ENCODE data around the gene THSD7A.

Gene THSD7A

GRCh38 chr7:11751807-11752389, 80.1 kb downstream of the THSD7A start:
- no peak for DNase-seq (ENCODE audit: low read depth in 2 of 2)

- no peak for DNase-seq (ENCODE audit: low read depth in 2 of 2)
These were observed 80.7 kb downstream of the THSD7A start for GRCh38 chr7:11751315-11751714.

GRCh38 chr7:11750191-11750590, 81.8 kb downstream of the THSD7A start:
- DNase-seq (ENCODE audit: low read depth in 2 of 2), result no peak

GRCh38 chr7:11749629-11750028, 82.4 kb downstream of the THSD7A start:
- no peak for DNase-seq (ENCODE audit: low read depth in 2 of 2)

GRCh38 chr7:11748884-11749283, 83.1 kb downstream of the THSD7A start:
- DNase-seq (ENCODE audit: low read depth in 2 of 2), result no peak

- no peak for DNase-seq (ENCODE audit: low read depth in 2 of 2)
These were observed 84.1 kb downstream of the THSD7A start for GRCh38 chr7:11747715-11748485.

- DNase-seq (ENCODE audit: low read depth in 2 of 2), result no peak
These were observed 85.4 kb downstream of the THSD7A start for GRCh38 chr7:11746591-11746990.

GRCh38 chr7:11743548-11743947, 88.5 kb downstream of the THSD7A start:
- no peak for DNase-seq (ENCODE audit: low read depth in 2 of 2)

GRCh38 chr7:11743016-11743415, 89.0 kb downstream of the THSD7A start:
- no peak for DNase-seq (ENCODE audit: low read depth in 2 of 2)

- peak; percentile 20 to 32 for DNase-seq (ENCODE audit: low read depth in 2 of 2)
These were observed 89.5 kb downstream of the THSD7A start for GRCh38 chr7:11742496-11742895.

GRCh38 chr7:11737723-11738122, 94.3 kb downstream of the THSD7A start:
- DNase-seq (ENCODE audit: low read depth in 2 of 2), result peak; percentile 13 to 15

GRCh38 chr7:11732207-11732606, 99.8 kb downstream of the THSD7A start:
- DNase-seq (ENCODE audit: low read depth in 2 of 2), result no peak

- DNase-seq (ENCODE audit: low read depth in 2 of 2), result no peak
These were observed 101.3 kb downstream of the THSD7A start for GRCh38 chr7:11730725-11731124.

GRCh38 chr7:11727864-11728263, 104.1 kb downstream of the THSD7A start:
- peak; percentile 23 to 39 for DNase-seq (ENCODE audit: low read depth in 2 of 2)

GRCh38 chr7:11726794-11727155, 105.2 kb downstream of the THSD7A start:
- peak; percentile 92 to 93 for DNase-seq (ENCODE audit: low read depth in 2 of 2)

- peak; percentile 24 to 37 for DNase-seq (ENCODE audit: low read depth in 2 of 2)
These were observed 105.8 kb downstream of the THSD7A start for GRCh38 chr7:11726001-11726793.

GRCh38 chr7:11716185-11716584, 115.8 kb downstream of the THSD7A start:
- peak; percentile 30 to 34 for DNase-seq (ENCODE audit: low read depth in 2 of 2)

- no peak for DNase-seq (ENCODE audit: low read depth in 2 of 2)
These were observed 117.3 kb downstream of the THSD7A start for GRCh38 chr7:11714676-11715075.

GRCh38 chr7:11714205-11714604, 117.8 kb downstream of the THSD7A start:
- DNase-seq (ENCODE audit: low read depth in 2 of 2), result no peak

- no peak for DNase-seq (ENCODE audit: low read depth in 2 of 2)
These were observed 118.6 kb downstream of the THSD7A start for GRCh38 chr7:11713352-11713751.

- DNase-seq (ENCODE audit: low read depth in 2 of 2), result no peak
These were observed 121.6 kb downstream of the THSD7A start for GRCh38 chr7:11710377-11710776.

GRCh38 chr7:11709196-11709595, 122.8 kb downstream of the THSD7A start:
- no peak for DNase-seq (ENCODE audit: low read depth in 2 of 2)
